ENCODE results near the gene ERICH4.
"Not testable (repeated sequence)": the region's sequence is repeated elsewhere in the genome, so short reads cannot be mapped to it uniquely, and the experiment has no call there.

Gene ERICH4

GRCh38 chr19:41449079-41449864 lies 6.3 kb downstream of the ERICH4 start:
- peak; percentile 32 for DNase-seq (ENCODE audit: extremely low read depth, low read depth)
- peak; percentile 98 for TF ChIP-seq CTCF (IDR thresholded peaks at IDR 0.05; ENCODE audit: low read depth, low read length)

DNA sequence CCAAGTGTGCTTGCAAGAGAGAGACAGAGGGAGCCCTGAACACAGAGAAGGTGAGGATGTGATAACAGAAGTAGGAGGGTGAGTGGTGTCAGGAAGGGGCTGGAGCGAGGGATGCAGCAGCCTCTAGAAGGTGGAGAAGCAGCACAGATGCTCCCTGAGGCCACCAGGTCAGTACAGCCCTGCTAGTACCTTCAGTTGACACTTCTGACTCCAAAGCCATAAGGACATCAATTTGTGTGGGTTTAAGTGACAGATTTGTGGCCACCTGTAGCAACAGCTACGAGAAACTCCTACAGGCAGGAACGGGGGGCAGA lies 6.9 kb downstream of the ERICH4 start:
- no peak for DNase-seq (ENCODE audit: extremely low read depth, low read depth)
- no peak for TF ChIP-seq CTCF (IDR thresholded peaks at IDR 0.05; ENCODE audit: low read depth, low read length)

GRCh38 chr19:41452584-41453275 lies 9.8 kb downstream of the ERICH4 start:
- TF ChIP-seq CTCF (IDR thresholded peaks at IDR 0.05; ENCODE audit: low read depth, low read length), result no peak
- no peak for DNase-seq (ENCODE audit: extremely low read depth, low read depth)

DNA sequence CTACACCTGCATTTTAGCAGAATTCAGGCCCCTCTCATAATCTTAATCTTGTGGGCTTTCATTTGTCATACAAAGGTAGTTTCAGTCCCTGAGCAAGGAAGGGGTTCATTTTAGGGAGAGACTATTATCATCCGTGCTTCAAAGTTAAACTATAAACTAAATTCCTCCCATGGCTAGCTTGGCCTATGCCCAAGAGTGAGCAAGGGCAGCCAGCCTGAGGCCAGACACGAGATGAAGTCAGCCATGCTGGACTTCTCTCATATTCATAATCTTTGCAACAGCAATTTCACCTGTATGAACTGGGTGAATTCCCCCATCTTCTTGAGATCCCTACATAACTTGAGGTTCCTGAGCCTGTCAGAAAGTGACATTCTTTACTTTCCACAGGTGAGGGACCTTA lies 13.0 kb downstream of the ERICH4 start:
- DNase-seq (ENCODE audit: extremely low read depth, low read depth), result no peak
- no peak for TF ChIP-seq CTCF (IDR thresholded peaks at IDR 0.05; ENCODE audit: low read depth, low read length)

DNA sequence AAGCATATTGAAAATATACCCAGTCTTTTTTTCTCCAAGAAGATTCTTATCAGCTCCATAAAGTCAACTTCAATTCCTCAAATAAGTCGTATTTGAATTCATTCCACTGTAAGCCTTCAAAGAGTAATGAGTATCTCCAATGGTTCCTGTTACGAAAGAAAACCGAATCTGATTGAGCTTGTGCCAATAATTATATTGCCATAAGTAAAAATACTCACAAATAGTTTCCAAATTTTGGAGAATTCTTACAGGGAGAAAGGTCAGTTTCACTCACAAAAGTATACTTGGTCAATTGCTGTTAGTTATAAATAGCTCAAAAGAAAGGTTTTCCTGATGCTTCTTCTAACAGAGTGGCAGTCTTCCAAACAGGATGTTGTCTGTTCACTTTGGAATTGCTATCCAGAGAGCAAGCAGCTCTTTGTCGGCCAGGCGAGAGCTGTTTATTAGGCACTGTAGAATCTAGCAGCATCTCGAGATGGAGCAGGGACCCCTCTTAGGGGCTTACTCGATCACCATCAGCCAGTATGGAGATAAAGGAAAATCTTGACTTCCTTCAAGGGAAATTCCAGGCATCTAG lies 13.5 kb downstream of the ERICH4 start:
- no peak for DNase-seq (ENCODE audit: extremely low read depth, low read depth)
- no peak for TF ChIP-seq CTCF (IDR thresholded peaks at IDR 0.05; ENCODE audit: low read depth, low read length)

- TF ChIP-seq CTCF (IDR thresholded peaks at IDR 0.05; ENCODE audit: low read depth, low read length), result no peak
- no peak for DNase-seq (ENCODE audit: extremely low read depth, low read depth)
Observed at GRCh38 chr19:41457241-41457640, 14.3 kb downstream of the ERICH4 start.

- TF ChIP-seq CTCF (IDR thresholded peaks at IDR 0.05; ENCODE audit: low read depth, low read length), result no peak
- no peak for DNase-seq (ENCODE audit: extremely low read depth, low read depth)
Observed at GRCh38 chr19:41462497-41462896, 19.5 kb downstream of the ERICH4 start.

DNA sequence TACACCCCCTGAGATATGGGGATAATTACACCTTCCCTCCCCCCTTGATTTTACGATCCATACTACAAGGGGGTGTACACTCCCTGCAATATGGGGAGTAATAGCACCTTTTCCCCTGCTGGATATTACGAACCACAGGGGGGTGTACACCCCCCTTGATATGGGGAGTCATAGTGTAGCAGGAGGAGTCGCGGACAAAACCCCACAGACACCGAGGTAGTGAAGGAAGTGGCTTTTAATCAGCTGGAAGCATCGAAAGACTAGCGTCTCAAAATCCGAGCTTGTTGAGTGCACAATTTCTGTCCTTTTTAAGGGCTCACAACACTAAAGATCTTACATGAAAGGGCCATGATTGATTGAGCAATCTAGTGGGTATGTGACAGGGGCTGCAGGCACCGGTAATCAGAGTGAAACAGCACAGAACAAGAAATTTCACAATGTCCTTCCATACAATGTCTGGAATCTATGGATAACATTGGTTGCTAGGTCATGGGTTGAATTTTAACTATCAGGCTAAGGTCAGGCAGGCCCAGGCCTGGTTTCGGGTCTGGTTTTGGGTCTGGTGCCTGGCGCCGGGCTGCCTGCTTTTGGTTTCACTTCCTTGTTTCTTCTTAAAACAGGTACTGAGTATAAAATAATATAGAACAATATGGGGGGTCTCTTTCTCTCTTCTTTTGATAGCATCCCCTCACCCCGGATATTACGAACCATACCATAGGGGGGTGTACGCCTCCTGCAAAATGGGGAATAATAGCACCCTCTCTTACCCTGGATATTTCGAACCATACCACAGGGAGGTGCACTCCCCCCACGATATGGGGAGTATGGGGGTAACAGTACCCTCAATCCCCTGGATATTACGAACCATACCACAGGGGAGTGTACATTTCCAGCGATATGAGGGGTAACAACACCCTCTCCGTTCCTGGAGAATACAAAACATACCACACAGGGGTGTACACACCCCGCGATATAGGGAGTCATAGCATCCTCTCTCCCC lies 20.6 kb downstream of the ERICH4 start:
- not testable (repeated sequence) for DNase-seq (ENCODE audit: extremely low read depth, low read depth)
